Panc1 (cell line): Measurements from ENCODE around the gene SETD1A. TPM values are rescaled to one million over a fixed set of nuclear protein-coding genes. Genes with fewer than 3 reads are reported as not detected.

Experiments used
- ATAC-seq: fragments of 200-7000 bp; cut with Tn5 transposase; 2 replicates; pipeline ENCODE4 v1.9.1; 2020; ENCODE audit warnings: mild to moderate bottlenecking, moderate library complexity
- BruUV-seq: library from RNA; stranded (reverse); fragments of 400-500 nt; replicated peaks from 2 replicates; lab custom pipeline; 2021; lab: Mats Ljungman, UMichigan
- CTCF ChIA-PET: fragments of 300-600 bp; sonication (Branson Sonifier 250); formaldehyde crosslinking; loops from one replicate; lab custom pipeline; 2022; ENCODE audit warnings: antibody characterized with exemption; lab: Charles Lee
- POLR2A ChIA-PET: fragments of 300-600 bp; sonication (Branson Sonifier 250); formaldehyde crosslinking; loops from one replicate; lab custom pipeline; 2022; ENCODE audit warnings: antibody characterized with exemption; lab: Charles Lee
- DNase-seq: peaks from one replicate; pipeline ENCODE4 v3.0.0-alpha.2; 2010; ENCODE audit warnings: low read depth, low spot score
- H3K27ac ChIP-seq: 2 replicates; pipeline ENCODE4 v1.5.1; 2011; ENCODE audit warnings: mild to moderate bottlenecking, low read length, inconsistent platforms
- H3K27me3 ChIP-seq: fragments of 200-500 bp; sonication (Bioruptor generic); 2 replicates; pipeline ENCODE4 v1.6.0; 2014; ENCODE audit warnings: low read length, inconsistent platforms; ENCODE audit not compliant: control insufficient read depth, insufficient read depth
- H3K36me3 ChIP-seq: fragments of 200-500 bp; sonication (Bioruptor generic); 2 replicates; pipeline ENCODE4 v1.5.1; 2014; ENCODE audit warnings: inconsistent platforms, mild to moderate bottlenecking, low read length, moderate library complexity; ENCODE audit not compliant: control insufficient read depth, insufficient read depth
- H3K4me1 ChIP-seq: 2 replicates; pipeline ENCODE4 v1.5.1; 2011; ENCODE audit warnings: inconsistent platforms, mild to moderate bottlenecking, low read length, moderate library complexity; ENCODE audit not compliant: control insufficient read depth, insufficient read depth
- H3K4me3 ChIP-seq, 2 experiments: 2 replicates each; pipeline ENCODE4 v1.5.1; 2011 to 2012; ENCODE audit warnings: low read depth in 2 of 2, low read length in 2 of 2, mild to moderate bottlenecking in 2 of 2, inconsistent platforms in 1 of 2, moderate library complexity in 1 of 2
- H3K9me3 ChIP-seq: fragments of 200-500 bp; sonication (Bioruptor generic); 2 replicates; pipeline ENCODE4 v1.5.1; 2014; ENCODE audit warnings: low read depth, mild to moderate bottlenecking, inconsistent platforms, low read length, moderate library complexity; ENCODE audit not compliant: control insufficient read depth, insufficient read depth
- POLR2AphosphoS5 ChIP-seq: IDR thresholded peaks from 2 replicates; pipeline ENCODE4 v1.6.1; 2012; ENCODE audit warnings: mild to moderate bottlenecking, low read depth, low read length, moderate library complexity
- REST ChIP-seq, 2 experiments: IDR thresholded peaks; 2 replicates each; pipeline ENCODE4 v1.6.1; 2011 to 2012; ENCODE audit warnings: low read depth in 2 of 2, control low read depth in 1 of 2, low read length in 1 of 2, mild to moderate bottlenecking in 1 of 2, moderate library complexity in 1 of 2; ENCODE audit not compliant: insufficient read depth in 1 of 2
- SIN3A ChIP-seq: IDR thresholded peaks from 2 replicates; pipeline ENCODE4 v1.6.1; 2012; ENCODE audit warnings: low read depth, mild to moderate bottlenecking, low read length, moderate library complexity, borderline replicate concordance; ENCODE audit not compliant: insufficient read depth
- TCF7L2 ChIP-seq: IDR thresholded peaks from 2 replicates; pipeline ENCODE4 v1.6.1; 2011; ENCODE audit warnings: mild to moderate bottlenecking, low read depth, low read length, inconsistent platforms
- in situ Hi-C: cut with HindIII; loops from 2 replicates; pipeline ENCODE4 v1.10.0; 2016; ENCODE audit warnings: low sequenced_read_pairs, low pct_unique_long_range_greater_than_20kb
- intact Hi-C: fragments of 100-400 bp; cut with micrococcal nuclease; formaldehyde crosslinking; loops from one replicate; pipeline ENCODE4 v1.10.0; 2022; ENCODE audit not compliant: unreplicated experiment
- total RNA-seq: library from RNA; stranded (reverse); gene quantifications from one replicate; pipeline ENCODE4 v1.2.1, GENCODE V29; 2021; ENCODE audit not compliant: unreplicated experiment
- TF ChIP-seq, protein P1 (sequence below): fragments of 450-650 bp; IDR thresholded peaks from 2 replicates; pipeline ENCODE4 v1.5.1; 2017; ENCODE audit warnings: mild to moderate bottlenecking

SETD1A gene
- total RNA-seq, 1 experiment from 2014 or later: 38.7 TPM

GRCh38 chr16:30944352-30944751, 13.2 kb upstream of the SETD1A start:
- no peak overlapping the region for H3K27ac ChIP-seq
- no peaks in the 10 kb centered on the region; the same call in 1 of the 2 replicates for H3K36me3 ChIP-seq
- CTCF ChIA-PET: no interaction called here
- no TSS peak for BruUV-seq
- no peaks in the 10 kb centered on the region for H3K9me3 ChIP-seq
- TF ChIP-seq POLR2AphosphoS5 (no peak), TCF7L2 (no peak), REST (IDR thresholded peaks at IDR 0.05; ENCODE audit: insufficient read depth in 1 of 2, low read depth in 2 of 2, low read length in 1 of 2) (no peak), SIN3A (no peak)
- TF ChIP-seq, protein P1, sequence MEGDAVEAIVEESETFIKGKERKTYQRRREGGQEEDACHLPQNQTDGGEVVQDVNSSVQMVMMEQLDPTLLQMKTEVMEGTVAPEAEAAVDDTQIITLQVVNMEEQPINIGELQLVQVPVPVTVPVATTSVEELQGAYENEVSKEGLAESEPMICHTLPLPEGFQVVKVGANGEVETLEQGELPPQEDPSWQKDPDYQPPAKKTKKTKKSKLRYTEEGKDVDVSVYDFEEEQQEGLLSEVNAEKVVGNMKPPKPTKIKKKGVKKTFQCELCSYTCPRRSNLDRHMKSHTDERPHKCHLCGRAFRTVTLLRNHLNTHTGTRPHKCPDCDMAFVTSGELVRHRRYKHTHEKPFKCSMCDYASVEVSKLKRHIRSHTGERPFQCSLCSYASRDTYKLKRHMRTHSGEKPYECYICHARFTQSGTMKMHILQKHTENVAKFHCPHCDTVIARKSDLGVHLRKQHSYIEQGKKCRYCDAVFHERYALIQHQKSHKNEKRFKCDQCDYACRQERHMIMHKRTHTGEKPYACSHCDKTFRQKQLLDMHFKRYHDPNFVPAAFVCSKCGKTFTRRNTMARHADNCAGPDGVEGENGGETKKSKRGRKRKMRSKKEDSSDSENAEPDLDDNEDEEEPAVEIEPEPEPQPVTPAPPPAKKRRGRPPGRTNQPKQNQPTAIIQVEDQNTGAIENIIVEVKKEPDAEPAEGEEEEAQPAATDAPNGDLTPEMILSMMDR: no peak
- in situ Hi-C loops (no loop called here), intact Hi-C loops (no loop called here)
- H3K27me3 ChIP-seq: no peaks in the 10 kb centered on the region
- POLR2A ChIA-PET: no interaction called here
- DNase-seq (no peak), ATAC-seq (no peak)
- H3K4me1 ChIP-seq: peaks cover 16% of the 10 kb centered on the region
- no peak overlapping the region for H3K4me3 ChIP-seq

DNA sequence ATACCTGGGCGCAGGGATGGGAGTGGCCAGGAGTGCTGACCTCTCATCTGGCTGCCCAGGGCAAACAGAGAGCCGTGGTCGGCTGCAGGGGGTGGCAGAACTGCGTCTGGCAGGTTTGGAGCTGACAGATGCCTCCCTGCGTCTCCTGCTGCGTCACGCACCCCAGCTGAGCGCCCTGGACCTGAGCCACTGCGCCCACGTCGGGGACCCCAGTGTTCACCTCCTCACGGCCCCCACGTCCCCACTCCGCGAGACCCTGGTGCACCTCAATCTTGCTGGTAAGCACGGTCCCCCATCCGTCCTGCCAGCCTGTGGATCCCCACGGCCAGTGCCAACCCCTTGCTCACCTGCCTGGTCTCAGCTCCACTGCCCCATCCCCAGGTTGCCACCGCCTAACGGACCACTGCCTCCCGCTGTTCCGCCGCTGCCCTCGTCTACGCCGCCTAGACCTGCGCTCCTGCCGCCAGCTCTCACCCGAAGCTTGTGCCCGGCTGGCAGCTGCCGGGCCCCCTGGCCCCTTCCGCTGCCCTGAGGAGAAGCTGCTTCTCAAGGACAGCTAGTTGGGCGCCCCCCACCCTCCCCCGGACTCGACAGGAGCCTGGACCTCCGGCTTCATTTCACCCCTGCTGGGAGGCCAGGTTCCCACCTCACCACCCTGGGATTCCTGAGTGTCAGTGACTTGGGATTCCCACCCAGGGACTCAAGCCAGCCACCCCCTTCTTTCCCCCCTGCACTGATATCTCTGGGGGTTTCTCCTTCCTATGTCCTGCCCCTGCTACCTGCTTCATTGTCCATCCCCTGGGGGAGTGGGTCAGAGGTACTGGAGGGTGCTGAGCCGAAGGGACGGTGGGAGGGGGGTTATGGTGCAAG, 10.6 kb upstream of the SETD1A start:
- CTCF ChIA-PET: interaction anchor here (0.7 kb wide), 1 partner anchor 45 kb away, joined by 17 read pairs; no protein-coding TSS in a partner anchor
- POLR2A ChIA-PET: no interaction called here
- H3K27me3 ChIP-seq: no peaks in the 10 kb centered on the region
- no peak overlapping the region for H3K27ac ChIP-seq
- no peak overlapping the region for H3K4me3 ChIP-seq
- no TSS peak for BruUV-seq
- DNase-seq (no peak), ATAC-seq (no peak)
- H3K9me3 ChIP-seq: no peaks in the 10 kb centered on the region
- TF ChIP-seq POLR2AphosphoS5 (no peak), REST (IDR thresholded peaks at IDR 0.05; ENCODE audit: insufficient read depth in 1 of 2, low read depth in 2 of 2, low read length in 1 of 2) (no peak), SIN3A (no peak), TCF7L2 (no peak)
- TF ChIP-seq, protein P1: no peak
- in situ Hi-C loops (no loop called here), intact Hi-C loops (no loop called here)
- H3K36me3 ChIP-seq: no peaks in the 10 kb centered on the region; the same call in 1 of the 2 replicates
- peaks cover 35% of the 10 kb centered on the region for H3K4me1 ChIP-seq
